Heart left ventricle (tissue), 16 donors: ENCODE measurements around the gene MEGF11. TPM values are rescaled to one million over a fixed set of nuclear protein-coding genes. Genes with fewer than 3 reads are reported as not detected.
"Not testable (repeated sequence)": the region's sequence is repeated elsewhere in the genome, so short reads cannot be mapped to it uniquely, and the experiment has no call there.

ENCODE experiments used
- ATAC-seq, 4 donors: fragments of 200-7000 bp; cut with Tn5 transposase; one replicate each; pipeline ENCODE4 v1.9.1; 2020 to 2022; ENCODE audit warnings: moderate library complexity in 4 of 4, mild to moderate bottlenecking in 3 of 4, moderate number of reproducible peaks in 1 of 4
- DNase-seq, 5 donors: peaks; one replicate each; pipeline ENCODE4 v3.0.0-alpha.2; 2020
- H3K27ac ChIP-seq, 12 donors: fragments of 200-600 bp; sonication (generic) in 4 of 12; one replicate each; pipeline versions ENCODE4 v1.5.0 to v1.8.0; 2016 to 2022; ENCODE audit warnings: mild to moderate bottlenecking in 2 of 12
- H3K27me3 ChIP-seq, 9 donors: fragments of 200-600 bp; sonication (generic) in 2 of 9; one replicate each; pipeline versions ENCODE4 v1.5.1 to v1.8.0; 2016 to 2022; ENCODE audit warnings: mild to moderate bottlenecking in 3 of 9
- H3K36me3 ChIP-seq, 9 donors: fragments of 200-600 bp; sonication (generic) in 2 of 9; one replicate each; pipeline versions ENCODE4 v1.5.0 to v1.8.0; 2018 to 2022; ENCODE audit warnings: mild to moderate bottlenecking in 2 of 9
- H3K4me1 ChIP-seq, 12 donors: fragments of 200-600 bp; sonication (generic) in 4 of 12; one replicate each; pipeline versions ENCODE4 v1.5.0 to v1.8.0; 2016 to 2022; ENCODE audit warnings: mild to moderate bottlenecking in 3 of 12
- H3K4me3 ChIP-seq, 12 donors: fragments of 200-600 bp; sonication (generic) in 4 of 12; one replicate each; pipeline versions ENCODE4 v1.5.0 to v1.8.0; 2017 to 2022; ENCODE audit warnings: mild to moderate bottlenecking in 9 of 12, moderate library complexity in 4 of 12
- H3K9me3 ChIP-seq, 12 donors: fragments of 200-600 bp; sonication (generic) in 4 of 12; one replicate each; pipeline versions ENCODE4 v1.5.0 to v1.8.0; 2016 to 2022; ENCODE audit warnings: mild to moderate bottlenecking in 1 of 12
- CTCF ChIP-seq, 12 donors: fragments of 200-600 bp; sonication (generic) in 4 of 12; IDR thresholded peaks; one replicate each; pipeline versions ENCODE4 v1.5.0 to v1.8.0; 2018 to 2022; ENCODE audit warnings: antibody characterized with exemption in 12 of 12, mild to moderate bottlenecking in 5 of 12
- POLR2A ChIP-seq, 2 donors: fragments of 450-650 bp; IDR thresholded peaks; one replicate each; pipeline ENCODE4 v1.6.1; 2017; ENCODE audit warnings: antibody characterized with exemption in 2 of 2, mild to moderate bottlenecking in 2 of 2, moderate library complexity in 2 of 2
- WGBS, 4 donors: extraction: QIAGEN DNeasy Blood & Tissue Kit in 2 of 4; methylation state at CpG; one replicate each; pipeline versions ENCODE4 v1.1.5 to v1.1.7; 2013 to 2018; 5-methylcytosine and 5-hydroxymethylcytosine counted together
- intact Hi-C, 10 donors: fragments of 100-400 bp; cut with DNase I; formaldehyde crosslinking; loops; one replicate each; pipeline versions ENCODE4 v1.11.1 to v1.14.2; 2022
- polyA plus RNA-seq, 2 donors: library from polyadenylated mRNA; stranded (reverse); fragments of 200-250 nt; gene quantifications; one replicate each; pipeline ENCODE4 v1.2.3, GENCODE V29; 2013
- total RNA-seq, 9 donors: library from RNA; depleted of rRNA in 2 of 9; stranded (reverse); fragments of >200 nt in 2 of 9; fragmentation: NEBNext Ultra II Directional in 3 of 9; extraction: Animal tissue kit (Norgen Biotek cat#: 25700) in 3 of 9; gene quantifications; one replicate each; pipeline versions ENCODE4 v1.1.0 to v1.2.4, GENCODE V29; 2016 to 2023
- donor health status: ischemic (EF 13 %, LVEDD 7.1; RV severe dilation, severe dysfunction).
- donor health status: healthy with polysubstance abuse.
- donor health status: DM: no; HTN: yes; CAD: no.
- donor health status: DM: no; HTN: no; CAD: no.
- donor health status: ischemic (EF 25% LVEDD 6.9; RV normal size, moderate dysfunction).
- donor health status: ischemic (EF 25% LVEDD 5.7; RV mildly dilated, moderate dysfunction).
- donor health status: healthy.
- donor health status: DM: yes; HTN: yes; CAD: no.
- donor health status: ischemic (EF 35%, LVEDD 5.7; RV mildly dilated, moderate dysfunction).
- donor health status: nonischemic (EF 11% LVEDD 7.7; RV severe dilation, severe dysfunction).
- donor health status: DM: yes; HTN: yes; CAD: no.
- donor health status: PGD.
- donor health status: ischemic (EF 29% LVEDD 5.4; RV normal size, mild dysfunction).
- donor health status: nonischemic (EF 23%, LVEDD 6.1; RV moderate dilation, normal function).

The MEGF11 gene
- total and polyA plus RNA-seq, 11 donors: 0.07 TPM; not detected in 10

DNA sequence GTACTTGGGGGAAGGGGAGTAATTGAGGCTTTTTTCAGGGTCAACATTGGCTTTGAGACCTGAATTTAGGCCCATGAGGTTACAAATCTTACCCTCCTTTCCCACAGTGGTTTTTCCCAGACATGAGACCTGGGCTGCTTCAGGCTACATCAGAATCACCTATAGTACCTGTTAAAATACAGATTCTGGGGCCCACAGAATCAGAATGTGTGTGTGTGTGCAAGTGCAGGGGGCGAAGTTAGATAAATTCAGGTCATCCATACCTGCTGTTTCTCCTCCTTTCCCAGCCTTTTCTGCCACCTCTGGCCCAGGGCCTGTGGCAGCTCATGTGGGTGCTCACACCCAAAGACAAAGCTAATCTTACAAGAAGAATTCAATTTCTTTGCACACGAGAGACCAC lies 273.7 kb downstream of the MEGF11 start:
- no peaks in the 10 kb centered on the region for H3K36me3 ChIP-seq
- no peak for TF ChIP-seq CTCF (IDR thresholded peaks at IDR 0.05)
- no peak for TF ChIP-seq POLR2A (IDR thresholded peaks at IDR 0.05)
- no peak overlapping the region for H3K4me3 ChIP-seq
- ATAC-seq: no peak
- H3K4me1 ChIP-seq: peaks cover 0 to 8% (median 1%) of the 10 kb centered on the region in 12 donors
- H3K9me3 ChIP-seq: no peaks in the 10 kb centered on the region
- peaks cover 7 to 66% (median 29%) of the 10 kb centered on the region in 9 donors for H3K27me3 ChIP-seq
- H3K27ac ChIP-seq: no peak overlapping the region
- DNase-seq: no peak
- intact Hi-C loops: loop anchor here in 7 of 10 donors (5.0 to 10.0 kb wide), 6 partner anchors 165 to 307 kb away; no protein-coding TSS in a partner anchor
- 38 to 79% (median 47%) methylated on average over 2 of the region's 2 CpGs for WGBS, 4 donors

DNA sequence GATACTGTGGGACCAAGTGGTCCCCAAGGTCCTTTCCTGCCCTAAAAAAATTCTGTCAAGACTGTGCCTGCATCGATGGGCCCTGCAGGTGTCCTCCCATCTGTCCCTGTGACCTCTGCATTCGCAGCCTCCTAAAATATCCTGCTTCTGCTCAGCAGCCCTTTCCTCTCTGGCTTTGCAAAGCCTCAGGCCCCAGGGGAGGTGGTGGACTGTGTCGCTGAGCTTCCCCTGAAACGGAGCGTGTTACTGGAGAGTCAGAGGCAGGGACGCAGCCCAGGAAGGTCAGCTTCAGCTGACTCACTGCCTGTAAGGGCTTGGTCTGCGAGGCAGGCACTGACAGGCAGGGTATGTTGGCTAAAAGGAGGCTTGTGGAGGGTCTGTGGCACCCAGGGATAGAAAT lies 274.2 kb downstream of the MEGF11 start:
- H3K36me3 ChIP-seq: no peaks in the 10 kb centered on the region
- 44 to 66% (median 58%) methylated on average over 7 of the region's 7 CpGs for WGBS, 4 donors
- TF ChIP-seq POLR2A (IDR thresholded peaks at IDR 0.05) (no peak), CTCF (IDR thresholded peaks at IDR 0.05) (no peak)
- ATAC-seq (peak in 2 of 4 donors; percentile 18 to 49), DNase-seq (peak in 4 of 5 donors; percentile 28 to 55 (median 36))
- peaks cover 7 to 66% (median 29%) of the 10 kb centered on the region in 9 donors for H3K27me3 ChIP-seq
- peaks cover 0 to 8% (median 1%) of the 10 kb centered on the region in 12 donors for H3K4me1 ChIP-seq
- H3K4me3 ChIP-seq: no peak overlapping the region
- no peak overlapping the region for H3K27ac ChIP-seq
- intact Hi-C loops: loop anchor here in 2 of 10 donors (5.0 kb wide), 2 partner anchors 213 to 308 kb away; no protein-coding TSS in a partner anchor
- H3K9me3 ChIP-seq: no peaks in the 10 kb centered on the region

DNA sequence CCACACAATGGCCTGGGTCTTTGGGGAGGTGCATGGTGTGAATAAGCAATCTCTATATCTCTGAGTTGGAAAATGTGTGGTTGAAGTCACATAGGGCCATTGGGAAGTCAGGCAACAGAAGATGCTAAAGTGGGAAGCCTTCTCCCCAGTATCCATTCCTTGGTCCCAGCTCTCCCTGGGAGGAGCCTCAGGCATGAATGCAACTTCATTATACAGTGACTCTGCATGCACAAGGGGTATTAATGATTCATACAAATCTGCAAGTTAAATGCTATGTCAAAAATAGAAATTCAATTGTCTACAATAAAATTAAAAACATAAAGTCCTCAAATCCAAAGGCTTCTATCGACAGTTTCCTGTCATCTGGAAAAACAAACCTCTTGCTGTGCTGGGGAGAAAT lies 275.4 kb downstream of the MEGF11 start:
- TF ChIP-seq POLR2A (IDR thresholded peaks at IDR 0.05): no peak
- ATAC-seq (no peak), DNase-seq (no peak)
- no peak overlapping the region for H3K4me3 ChIP-seq
- intact Hi-C loops: loop anchor here in 2 of 10 donors (5.0 kb wide), 2 partner anchors 214 to 309 kb away; no protein-coding TSS in a partner anchor
- no peaks in the 10 kb centered on the region for H3K36me3 ChIP-seq
- no peak overlapping the region for H3K27ac ChIP-seq
- H3K27me3 ChIP-seq: peaks cover 7 to 56% (median 24%) of the 10 kb centered on the region in 9 donors
- 27 to 64% (median 59%) methylated on average over 1 of the region's 1 CpG for WGBS, 4 donors
- peaks cover 0 to 8% (median 1%) of the 10 kb centered on the region in 12 donors for H3K4me1 ChIP-seq
- H3K9me3 ChIP-seq: no peaks in the 10 kb centered on the region

DNA sequence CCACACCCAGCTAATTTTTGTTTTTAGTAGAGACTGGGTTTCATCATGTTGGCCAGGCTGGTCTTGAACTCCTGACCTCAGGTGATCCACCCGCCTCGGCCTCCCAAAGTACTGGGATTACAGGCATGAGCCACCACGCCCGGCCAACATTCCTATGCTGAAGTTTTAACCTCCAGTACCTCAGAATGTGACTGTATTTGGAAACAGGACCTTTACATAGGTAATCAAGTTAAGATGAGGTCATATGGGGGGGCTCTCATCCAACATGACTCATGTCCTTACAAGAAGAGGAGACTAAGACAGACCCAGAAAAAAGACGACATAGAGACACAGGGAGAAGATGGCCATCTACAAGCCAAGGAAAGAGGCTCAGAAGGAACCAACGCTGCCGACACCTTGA lies 277.4 kb downstream of the MEGF11 start:
- H3K36me3 ChIP-seq, H3K4me1 ChIP-seq, ATAC-seq, DNase-seq, H3K27ac ChIP-seq, H3K9me3 ChIP-seq, H3K4me3 ChIP-seq: not testable (repeated sequence)
- WGBS, 4 donors: 90 to 93% (median 92%) methylated on average over 7 of the region's 7 CpGs
- peaks cover under 1 to 41% (median 9%) of the 10 kb centered on the region in 9 donors for H3K27me3 ChIP-seq
- intact Hi-C loops: loop anchor here in 2 of 10 donors (5.0 kb wide), 2 partner anchors 216 to 311 kb away; no protein-coding TSS in a partner anchor

- no peaks in the 10 kb centered on the region for H3K36me3 ChIP-seq
- no peaks in the 10 kb centered on the region for H3K4me1 ChIP-seq
- H3K4me3 ChIP-seq: no peak overlapping the region
- intact Hi-C loops: no loop called here
- DNase-seq (no peak), ATAC-seq (no peak)
- H3K27ac ChIP-seq: no peak overlapping the region
- peaks cover 0 to 62% (median 15%) of the 10 kb centered on the region in 9 donors for H3K27me3 ChIP-seq
- H3K9me3 ChIP-seq: no peaks in the 10 kb centered on the region
- TF ChIP-seq POLR2A (IDR thresholded peaks at IDR 0.05) (no peak), CTCF (IDR thresholded peaks at IDR 0.05) (no peak)
Measured at GRCh38 chr15:65971741-65971995, 281.9 kb downstream of the MEGF11 start.
